Measurements from ENCODE around the gene RHO. TPM values are rescaled to one million over a fixed set of nuclear protein-coding genes. Genes with fewer than 3 reads are reported as not detected.

RHO gene
- total RNA-seq, 1 donor from 2014 or later = not detected

DNA sequence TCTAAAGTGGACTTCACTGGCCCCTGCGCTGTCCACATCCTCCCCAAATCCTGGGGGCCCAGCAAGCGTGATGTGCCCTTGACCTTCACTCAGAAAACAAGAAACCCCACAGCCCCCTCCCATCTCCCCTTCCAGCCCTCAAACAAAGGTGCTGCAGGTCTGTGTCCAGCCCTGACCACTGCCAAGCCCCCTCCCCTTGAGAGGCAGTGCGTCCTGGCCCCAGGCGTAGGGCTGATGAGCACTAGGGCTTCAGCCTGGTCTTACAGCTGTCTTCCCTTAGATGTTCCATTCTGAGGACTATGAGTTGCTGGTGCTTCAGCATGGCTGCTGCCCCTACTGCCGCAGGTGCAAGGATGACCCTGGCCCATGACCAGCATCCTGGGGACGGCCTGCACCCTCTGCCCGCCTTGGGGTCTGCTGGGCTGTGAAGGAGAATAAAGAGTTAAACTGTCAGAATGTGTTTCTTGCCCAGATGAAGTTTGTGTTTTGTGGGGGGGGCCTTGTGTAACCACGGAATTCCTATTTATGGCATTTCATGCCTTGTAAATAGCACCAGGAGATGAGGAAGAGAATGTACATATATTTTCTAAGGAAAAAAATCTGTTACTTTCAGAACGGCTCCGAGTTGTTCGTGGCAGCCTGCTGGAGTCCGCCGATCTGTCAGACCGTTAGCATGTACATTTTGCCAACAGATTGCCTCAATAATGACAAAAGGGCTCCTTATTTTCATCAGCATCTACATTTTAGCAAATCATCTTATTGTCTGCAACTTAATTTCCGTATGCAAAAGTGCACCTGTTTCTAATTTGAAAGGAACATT lies 8.3 kb upstream of the RHO start:
- DNase-seq (ENCODE audit: low spot score) = no peak

DNA sequence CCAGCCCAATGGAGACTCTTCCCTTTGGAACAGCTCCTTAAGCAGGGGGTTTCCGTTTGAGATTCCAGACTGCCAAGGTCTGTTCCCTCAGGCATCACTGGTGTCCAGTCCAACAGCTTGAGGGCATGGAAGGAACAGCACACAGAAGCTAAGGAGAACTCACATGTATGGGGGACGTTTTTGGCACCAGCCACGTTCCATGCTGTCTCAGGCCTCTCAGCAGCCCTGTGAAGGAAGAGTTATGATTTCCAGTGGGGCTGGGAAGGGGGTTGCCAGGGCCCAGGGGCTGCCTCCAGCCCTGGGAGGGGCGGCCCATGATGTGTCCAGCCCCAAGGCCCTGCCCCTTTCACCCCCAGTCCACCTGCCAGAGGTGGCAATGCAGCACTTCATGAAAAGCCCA lies 7.5 kb upstream of the RHO start:
- DNase-seq (ENCODE audit: low spot score) = no peak

DNA sequence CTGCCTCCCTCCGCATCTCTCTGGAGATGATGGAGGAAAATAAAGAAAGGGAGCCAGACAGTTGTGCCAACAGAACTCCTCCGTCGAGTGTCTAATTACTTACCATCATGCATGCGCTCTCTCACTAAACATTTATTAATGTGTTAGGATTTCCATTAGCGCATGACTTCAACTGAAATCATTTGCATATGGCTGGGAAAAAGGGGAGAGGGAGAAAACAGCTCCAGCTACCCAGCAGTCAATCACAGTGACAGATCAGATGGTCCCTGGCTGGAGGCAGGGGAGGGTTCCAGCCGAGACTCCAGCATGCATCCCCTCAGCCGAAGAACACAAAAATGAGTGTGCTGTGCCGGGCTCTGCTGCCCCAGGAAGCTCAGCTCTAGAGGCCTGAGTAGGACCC lies 6.8 kb upstream of the RHO start:
- no peak for DNase-seq (ENCODE audit: low spot score)

DNA sequence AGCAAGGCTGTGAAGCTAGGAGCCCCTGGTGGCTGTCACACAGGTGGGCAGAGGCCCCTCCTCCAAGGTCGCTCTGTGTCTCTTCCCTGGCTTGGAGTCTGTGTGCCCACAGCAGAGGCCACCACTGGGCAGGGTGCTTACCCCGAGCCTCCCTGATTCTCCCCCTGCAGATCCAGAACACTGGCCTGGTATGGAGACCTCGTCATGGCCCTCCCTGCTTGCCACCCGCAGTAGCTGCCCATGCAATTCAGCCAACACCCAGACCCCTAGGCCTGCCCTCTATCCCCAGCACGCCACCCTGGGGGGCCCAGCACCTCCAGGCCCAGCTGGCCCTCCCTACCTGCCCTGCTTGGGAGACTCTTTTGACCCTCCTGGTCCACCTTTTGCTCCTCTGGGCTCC lies 5.5 kb upstream of the RHO start:
- DNase-seq (ENCODE audit: low spot score) = no peak

- DNase-seq (ENCODE audit: low spot score) = no peak
These were observed 4.4 kb upstream of the RHO start for GRCh38 chr3:129524081-129524480.

DNA sequence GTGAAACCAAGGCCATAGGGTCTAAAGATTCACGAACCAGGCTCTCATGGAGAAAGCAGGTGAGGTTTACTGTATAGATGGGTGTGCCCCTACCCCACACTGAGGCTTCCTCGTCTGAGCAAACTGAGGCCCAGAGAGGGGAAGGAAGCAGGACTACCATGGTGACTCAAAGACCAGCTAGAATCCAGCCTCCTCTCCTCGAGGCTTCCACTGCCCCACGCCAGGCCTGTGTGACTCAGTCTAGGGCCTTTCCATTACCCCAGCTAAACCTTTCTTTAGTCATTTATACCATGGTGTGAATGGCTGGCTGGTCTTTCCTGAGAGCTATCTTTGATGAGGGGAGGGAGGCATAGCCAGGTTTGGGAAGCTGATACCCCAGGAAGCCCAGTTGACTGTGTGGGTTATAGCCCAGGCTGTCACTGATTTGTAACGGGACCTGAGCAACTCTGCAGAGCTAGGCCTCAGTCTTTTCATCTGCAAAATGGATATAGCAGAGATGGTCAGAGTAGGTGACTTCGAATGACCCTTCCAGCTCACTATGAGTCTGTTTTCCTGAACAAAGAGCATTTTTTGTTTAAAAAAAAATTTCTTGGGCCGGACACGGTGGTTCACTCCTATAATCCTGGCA lies 3.0 kb upstream of the RHO start:
- no peak for DNase-seq (ENCODE audit: low spot score)

DNA sequence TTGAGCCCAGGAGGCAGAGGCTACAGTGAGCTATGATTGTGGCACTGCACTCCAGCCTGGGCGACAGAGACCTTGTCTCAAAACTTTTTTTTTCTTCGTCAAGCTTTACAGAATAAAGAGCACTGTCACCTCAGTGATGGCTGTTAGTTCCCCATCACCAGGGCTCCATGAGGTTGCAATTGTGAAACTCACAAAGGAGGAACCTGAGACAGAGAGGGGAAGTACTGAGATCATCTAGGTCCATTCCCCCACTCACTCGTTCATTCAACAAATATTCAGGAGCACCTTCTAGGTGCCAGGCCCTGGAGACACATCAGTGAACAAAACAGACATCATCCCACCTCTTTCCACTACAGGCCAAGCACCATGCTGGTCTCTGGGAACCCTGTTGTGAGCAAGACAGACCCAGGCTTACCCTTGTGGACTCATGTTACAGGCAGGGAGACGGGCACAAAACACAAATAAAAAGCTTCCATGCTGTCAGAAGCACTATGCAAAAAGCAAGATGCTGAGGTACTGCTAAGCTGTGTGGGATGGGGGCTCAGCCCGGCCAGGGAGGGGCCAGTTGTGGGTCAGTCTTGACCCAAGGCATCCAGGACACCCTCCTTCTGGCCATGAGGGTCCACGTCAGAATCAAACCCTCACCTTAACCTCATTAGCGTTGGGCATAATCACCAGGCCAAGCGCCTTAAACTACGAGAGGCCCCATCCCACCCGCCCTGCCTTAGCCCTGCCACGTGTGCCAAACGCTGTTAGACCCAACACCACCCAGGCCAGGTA lies 2.1 kb upstream of the RHO start:
- DNase-seq (ENCODE audit: low spot score) = no peak

DNA sequence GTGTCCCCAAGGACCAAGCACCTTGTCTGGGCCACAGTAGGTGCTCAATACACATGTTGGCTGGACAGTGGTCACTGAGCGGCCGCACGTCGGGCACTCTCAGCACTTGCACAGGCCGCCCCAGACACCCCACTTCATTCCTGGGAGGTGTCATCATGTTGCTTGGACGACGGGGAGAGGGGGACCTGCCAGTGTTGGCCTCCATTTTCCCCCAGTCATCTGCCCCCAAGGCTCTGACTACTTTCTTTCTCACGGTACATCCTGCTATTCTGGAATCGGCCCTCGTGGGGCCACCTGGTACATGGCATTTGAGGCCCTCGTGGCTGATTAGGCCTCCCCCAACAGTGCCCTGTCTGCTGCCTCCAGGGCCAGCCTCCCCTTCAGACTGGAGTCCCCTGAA lies 1.2 kb upstream of the RHO start:
- no peak for DNase-seq (ENCODE audit: low spot score)

GRCh38 chr3:129529436-129530210 lies 1.2 kb downstream of the RHO start:
- DNase-seq (ENCODE audit: low spot score) = no peak

- no peak for DNase-seq (ENCODE audit: low spot score)
These were observed 1.9 kb downstream of the RHO start for GRCh38 chr3:129530251-129530791.

DNA sequence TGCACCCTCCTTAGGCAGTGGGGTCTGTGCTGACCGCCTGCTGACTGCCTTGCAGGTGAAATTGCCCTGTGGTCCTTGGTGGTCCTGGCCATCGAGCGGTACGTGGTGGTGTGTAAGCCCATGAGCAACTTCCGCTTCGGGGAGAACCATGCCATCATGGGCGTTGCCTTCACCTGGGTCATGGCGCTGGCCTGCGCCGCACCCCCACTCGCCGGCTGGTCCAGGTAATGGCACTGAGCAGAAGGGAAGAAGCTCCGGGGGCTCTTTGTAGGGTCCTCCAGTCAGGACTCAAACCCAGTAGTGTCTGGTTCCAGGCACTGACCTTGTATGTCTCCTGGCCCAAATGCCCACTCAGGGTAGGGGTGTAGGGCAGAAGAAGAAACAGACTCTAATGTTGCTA lies 2.4 kb downstream of the RHO start:
- no peak for DNase-seq (ENCODE audit: low spot score)

GRCh38 chr3:129531699-129532098 lies 3.3 kb downstream of the RHO start:
- no peak for DNase-seq (ENCODE audit: low spot score)

- DNase-seq (ENCODE audit: low spot score) = no peak
These were observed 3.8 kb downstream of the RHO start for GRCh38 chr3:129532261-129532660.

DNA sequence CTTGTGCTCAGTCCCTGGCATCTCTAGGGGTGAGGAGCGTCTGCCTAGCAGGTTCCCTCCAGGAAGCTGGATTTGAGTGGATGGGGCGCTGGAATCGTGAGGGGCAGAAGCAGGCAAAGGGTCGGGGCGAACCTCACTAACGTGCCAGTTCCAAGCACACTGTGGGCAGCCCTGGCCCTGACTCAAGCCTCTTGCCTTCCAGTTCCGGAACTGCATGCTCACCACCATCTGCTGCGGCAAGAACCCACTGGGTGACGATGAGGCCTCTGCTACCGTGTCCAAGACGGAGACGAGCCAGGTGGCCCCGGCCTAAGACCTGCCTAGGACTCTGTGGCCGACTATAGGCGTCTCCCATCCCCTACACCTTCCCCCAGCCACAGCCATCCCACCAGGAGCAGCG lies 5.0 kb downstream of the RHO start:
- no peak for DNase-seq (ENCODE audit: low spot score)

- no peak for DNase-seq (ENCODE audit: low spot score)
These were observed 6.1 kb downstream of the RHO start for GRCh38 chr3:129534428-129535027.

GRCh38 chr3:129535075-129535474 lies 6.6 kb downstream of the RHO start:
- DNase-seq (ENCODE audit: low spot score) = no peak

DNA sequence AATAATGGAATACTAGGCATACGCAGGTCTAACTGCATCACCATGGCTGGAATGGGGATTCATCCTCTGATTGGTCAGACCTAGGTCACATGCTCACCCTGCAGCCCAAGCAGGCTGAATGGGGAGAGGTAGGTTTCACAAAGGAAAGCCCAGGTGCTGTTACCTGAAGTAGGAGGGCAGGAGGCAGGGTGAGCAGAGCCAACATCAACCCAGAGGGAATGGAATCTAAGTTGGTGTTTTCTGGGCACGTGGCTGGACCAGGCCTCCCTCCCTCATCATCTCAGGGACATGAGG lies 7.9 kb downstream of the RHO start:
- DNase-seq (ENCODE audit: low spot score) = no peak

- DNase-seq (ENCODE audit: low spot score) = no peak
These were observed 8.4 kb downstream of the RHO start for GRCh38 chr3:129536804-129537203.

GRCh38 chr3:129539206-129539605 lies 10.8 kb downstream of the RHO start:
- DNase-seq (ENCODE audit: low spot score) = no peak

GRCh38 chr3:129540776-129541516 lies 12.5 kb downstream of the RHO start:
- DNase-seq (ENCODE audit: low spot score) = no peak

DNA sequence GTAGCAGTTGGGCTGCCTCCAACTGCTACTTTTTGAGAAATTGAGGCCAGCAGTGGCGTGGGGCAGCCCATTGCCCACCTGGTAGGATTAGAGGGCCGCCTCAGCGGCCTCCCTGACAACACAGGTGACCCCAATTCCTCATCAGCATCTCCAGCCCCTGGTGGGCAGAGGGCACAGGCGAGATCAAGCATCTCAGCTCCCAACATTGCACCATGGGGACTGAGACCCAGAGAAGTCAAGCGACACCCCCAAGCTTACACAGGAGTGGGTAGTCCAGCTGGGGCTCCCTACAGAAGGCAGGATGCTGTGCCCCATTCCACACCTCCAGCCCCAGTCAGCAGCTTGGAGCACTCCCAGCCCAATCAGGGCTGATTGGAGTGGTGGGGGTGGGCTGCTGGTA lies 14.3 kb downstream of the RHO start:
- no peak for DNase-seq (ENCODE audit: low spot score)

Measured in mucosa of gallbladder (tissue), 1 donor.